ENCODE data around the gene CALML5. TPM values are rescaled to one million over a fixed set of nuclear protein-coding genes. Genes with fewer than 3 reads are reported as not detected.

The CALML5 gene
- total and polyA plus RNA-seq, 2 of the 4 experiments (the other 2 are of a cell fraction), result not detected

DNA sequence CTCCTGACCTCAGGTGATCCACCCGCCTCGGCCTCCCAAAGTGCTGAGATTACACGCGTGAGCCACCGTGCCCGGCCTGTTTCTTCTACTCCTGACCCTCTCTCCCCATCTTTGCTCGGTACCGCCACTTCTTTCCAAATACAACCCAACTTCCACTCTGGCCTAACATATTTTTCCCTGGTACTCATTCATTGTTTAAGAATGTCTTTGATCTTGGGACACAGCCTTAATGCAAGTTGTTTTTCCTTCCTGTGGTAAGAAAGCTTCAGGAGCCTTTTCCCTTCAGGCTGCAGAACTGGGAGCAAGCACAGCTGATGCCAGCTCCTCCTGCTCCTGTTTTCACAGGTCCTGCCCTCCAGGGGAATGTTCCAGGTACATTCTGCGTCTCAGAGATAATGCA lies 39.1 kb upstream of the CALML5 start:
- no peaks in the 10 kb centered on the region for H4K20me1 ChIP-seq (ENCODE audit: insufficient read depth, low read length)
- intact Hi-C loops (cut with micrococcal nuclease) (loop anchor here (5.0 kb wide), 1 partner anchor 76 kb away; no protein-coding TSS in a partner anchor), dilution Hi-C loops (cut with HindIII; ENCODE audit: low sequenced_read_pairs, unreplicated experiment) (no loop called here), in situ Hi-C loops (cut with MboI; ENCODE audit: low sequenced_read_pairs) (no loop called here)
- H3K4me2 ChIP-seq (ENCODE audit: low read depth, low read length), result no peak overlapping the region
- no peak overlapping the region for H3K23ac ChIP-seq (ENCODE audit: low read depth, low read length)
- peak; percentile 63 for ATAC-seq (ENCODE audit: low read depth)
- H3K14ac ChIP-seq (replicated peaks; ENCODE audit: low read depth, low read length), result peak overlapping the region; percentile 34; the same call in 1 of the 2 replicates
- no peaks in the 10 kb centered on the region for H3K27me3 ChIP-seq (ENCODE audit: control insufficient read depth, insufficient read depth, low read length)
- no TSS peak for BruUV-seq (replicated peaks)
- no peak overlapping the region for H3K9ac ChIP-seq (ENCODE audit: low read depth, low read length)
- POLR2A ChIA-PET (ENCODE audit: unreplicated experiment), result interaction anchor here (0.9 kb wide), 1 partner anchor 10 kb away, joined by 3 read pairs; no protein-coding TSS in a partner anchor
- peaks cover 3% of the 10 kb centered on the region; the same call in 1 of the 2 replicates for H3K9me1 ChIP-seq (ENCODE audit: insufficient read depth, low read length)
- no peak overlapping the region for H2BK5ac ChIP-seq (ENCODE audit: low read depth, low read length, poor library complexity, severe bottlenecking)
- no peak overlapping the region for H2AK9ac ChIP-seq (replicated peaks; ENCODE audit: low read depth, low read length, poor library complexity)
- H4K5ac ChIP-seq (ENCODE audit: low read depth, low read length), result no peak overlapping the region
- H3K27ac ChIP-seq (ENCODE audit: insufficient read depth, low read length), result no peak overlapping the region
- peak; percentile 56 for DNase-seq
- peak overlapping the region; percentile 41; the same call in 1 of the 2 replicates for H3K4ac ChIP-seq (ENCODE audit: low read depth, low read length)
- H4K8ac ChIP-seq (ENCODE audit: low read depth in 2 of 2, low read length in 2 of 2), result no peak overlapping the region
- no peak for TF ChIP-seq MAZ (IDR thresholded peaks at IDR 0.05; ENCODE audit: borderline replicate concordance, low read depth, low read length)
- no peak for TF ChIP-seq RFX5 (IDR thresholded peaks at IDR 0.05; ENCODE audit: low read depth, low read length)
- TF ChIP-seq, protein P1, sequence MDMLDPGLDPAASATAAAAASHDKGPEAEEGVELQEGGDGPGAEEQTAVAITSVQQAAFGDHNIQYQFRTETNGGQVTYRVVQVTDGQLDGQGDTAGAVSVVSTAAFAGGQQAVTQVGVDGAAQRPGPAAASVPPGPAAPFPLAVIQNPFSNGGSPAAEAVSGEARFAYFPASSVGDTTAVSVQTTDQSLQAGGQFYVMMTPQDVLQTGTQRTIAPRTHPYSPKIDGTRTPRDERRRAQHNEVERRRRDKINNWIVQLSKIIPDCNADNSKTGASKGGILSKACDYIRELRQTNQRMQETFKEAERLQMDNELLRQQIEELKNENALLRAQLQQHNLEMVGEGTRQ (IDR thresholded peaks at IDR 0.05; ENCODE audit: low read depth, low read length), result no peak
- no peak for TF ChIP-seq NFE2L2 (IDR thresholded peaks at IDR 0.05; ENCODE audit: low read depth, low read length)
- TF ChIP-seq POLR2A (IDR thresholded peaks at IDR 0.05; ENCODE audit: low read depth, low read length), result no peak
- TF ChIP-seq RAD21 (IDR thresholded peaks at IDR 0.05; ENCODE audit: low read length), result no peak
- no peak for TF ChIP-seq FOS (IDR thresholded peaks at IDR 0.05; ENCODE audit: low read depth, low read length)
- no peak for TF ChIP-seq SMC3 (IDR thresholded peaks at IDR 0.05; ENCODE audit: low read depth, low read length)
- TF ChIP-seq RCOR1 (IDR thresholded peaks at IDR 0.05; ENCODE audit: insufficient replicate concordance, low read length), result no peak
- TF ChIP-seq, protein P2, sequence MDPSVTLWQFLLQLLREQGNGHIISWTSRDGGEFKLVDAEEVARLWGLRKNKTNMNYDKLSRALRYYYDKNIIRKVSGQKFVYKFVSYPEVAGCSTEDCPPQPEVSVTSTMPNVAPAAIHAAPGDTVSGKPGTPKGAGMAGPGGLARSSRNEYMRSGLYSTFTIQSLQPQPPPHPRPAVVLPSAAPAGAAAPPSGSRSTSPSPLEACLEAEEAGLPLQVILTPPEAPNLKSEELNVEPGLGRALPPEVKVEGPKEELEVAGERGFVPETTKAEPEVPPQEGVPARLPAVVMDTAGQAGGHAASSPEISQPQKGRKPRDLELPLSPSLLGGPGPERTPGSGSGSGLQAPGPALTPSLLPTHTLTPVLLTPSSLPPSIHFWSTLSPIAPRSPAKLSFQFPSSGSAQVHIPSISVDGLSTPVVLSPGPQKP (IDR thresholded peaks at IDR 0.05; ENCODE audit: borderline replicate concordance, low read depth, low read length), result no peak
- no peak for TF ChIP-seq CHD1 (IDR thresholded peaks at IDR 0.05; ENCODE audit: low read depth, low read length)
- peak overlapping the region; percentile 71; the same call in 1 of the 2 replicates for H2BK120ac ChIP-seq (ENCODE audit: low read depth, low read length)
- peak overlapping the region; percentile 25 for H2AFZ ChIP-seq (replicated peaks; ENCODE audit: low read length, poor library complexity)
- WGBS, 2 experiments (ENCODE audit: extremely low coverage in 2 of 2, insufficient read length in 1 of 2), result 100% methylated on average over 1 of the region's 9 CpGs; no CpG with 5 or more reads in 1 of the 2 experiments
- no peaks in the 10 kb centered on the region for H3K79me1 ChIP-seq (ENCODE audit: low read depth in 1 of 2, low read length in 2 of 2)
- H3K4me1 ChIP-seq (ENCODE audit: control insufficient read depth, insufficient read depth, low read length), result peaks cover 10% of the 10 kb centered on the region
- CTCF ChIA-PET, result no interaction called here
- H3K9me3 ChIP-seq (ENCODE audit: control insufficient read depth, insufficient read depth, low read length), result peaks cover 3% of the 10 kb centered on the region; the same call in 1 of the 2 replicates
- no peak overlapping the region for H2AK5ac ChIP-seq (ENCODE audit: low read depth, low read length)
- H3K36me3 ChIP-seq (ENCODE audit: control insufficient read depth, insufficient read depth, low read length), result no peaks in the 10 kb centered on the region
- H3K18ac ChIP-seq (ENCODE audit: low read depth, low read length), result no peak overlapping the region
- 0 out of 3 replicates have a peak overlapping the region, but pooled peaks have one; percentile 7 for H2BK15ac ChIP-seq (ENCODE audit: low read depth, low read length)
- no peak overlapping the region for H3K56ac ChIP-seq (ENCODE audit: extremely low read depth, insufficient read depth, low read length)
- H3K4me3 ChIP-seq (ENCODE audit: insufficient read depth, low read depth, low read length), result no peak overlapping the region
- no peak overlapping the region for H4K91ac ChIP-seq (ENCODE audit: insufficient read depth, low read depth, low read length)
- H2BK20ac ChIP-seq (ENCODE audit: low read depth, low read length), result peak overlapping the region; percentile 16; the same call in 1 of the 2 replicates

Measured in IMR-90 (cell line).